DND-41 (cell line): ENCODE results near the gene ZMYND10.
"Not testable (repeated sequence)": the region's sequence is repeated elsewhere in the genome, so short reads cannot be mapped to it uniquely, and the experiment has no call there.

ENCODE experiments used
- ATAC-seq: fragments of 200-7000 bp; cut with Tn5 transposase; 3 replicates; pipeline ENCODE4 v1.9.1; 2021; ENCODE audit warnings: low read depth; ENCODE audit not compliant: insufficient read depth
- DNase-seq: peaks from one replicate; pipeline ENCODE4 v3.0.0-alpha.2; 2020
- H2AFZ ChIP-seq: 2 replicates; pipeline ENCODE4 v1.6.0; 2012; ENCODE audit warnings: low read depth, low read length
- H3K27ac ChIP-seq: 2 replicates; pipeline ENCODE4 v1.5.1; 2012; ENCODE audit warnings: low read length, inconsistent platforms
- H3K27me3 ChIP-seq: fragments of 200-600 bp; sonication (generic); 2 replicates; pipeline ENCODE4 v1.6.0; 2012; ENCODE audit warnings: low read length, mild to moderate bottlenecking, inconsistent platforms; ENCODE audit not compliant: insufficient read depth, poor library complexity
- H3K36me3 ChIP-seq: 2 replicates; pipeline ENCODE4 v1.5.1; 2012; ENCODE audit warnings: low read length, inconsistent platforms; ENCODE audit not compliant: insufficient read depth
- H3K4me1 ChIP-seq: 2 replicates; pipeline ENCODE4 v1.5.1; 2012; ENCODE audit warnings: mild to moderate bottlenecking, low read length; ENCODE audit not compliant: insufficient read depth
- H3K4me2 ChIP-seq: 2 replicates; pipeline ENCODE4 v1.6.0; 2012; ENCODE audit warnings: mild to moderate bottlenecking, moderate library complexity, low read length, inconsistent platforms; ENCODE audit not compliant: insufficient read depth
- H3K4me3 ChIP-seq, 2 experiments: fragments of 200-600 bp in 1 of 2; shearing (Covaris generic) in 1 of 2; 2 replicates each; pipeline ENCODE4 v1.5.1; 2012 to 2016; ENCODE audit warnings: inconsistent platforms in 2 of 2, low read length in 2 of 2, mild to moderate bottlenecking in 2 of 2, low read depth in 1 of 2, moderate library complexity in 1 of 2
- H3K79me2 ChIP-seq: 2 replicates; pipeline ENCODE4 v1.6.0; 2012; ENCODE audit warnings: low read length, inconsistent platforms; ENCODE audit not compliant: insufficient read depth
- H3K9ac ChIP-seq: 2 replicates; pipeline ENCODE4 v1.6.0; 2012; ENCODE audit warnings: low read depth, mild to moderate bottlenecking, inconsistent platforms, low read length, moderate library complexity
- H3K9me3 ChIP-seq: 2 replicates; pipeline ENCODE4 v1.5.1; 2012; ENCODE audit warnings: low read length, moderate library complexity, mild to moderate bottlenecking, inconsistent platforms; ENCODE audit not compliant: insufficient read depth, severe bottlenecking
- H4K20me1 ChIP-seq: 2 replicates; pipeline ENCODE4 v1.6.0; 2012; ENCODE audit warnings: low read length; ENCODE audit not compliant: insufficient read depth
- CTCF ChIP-seq: IDR thresholded peaks from 2 replicates; pipeline ENCODE4 v1.5.1; 2012; ENCODE audit warnings: borderline replicate concordance, low read length, moderate library complexity, mild to moderate bottlenecking; ENCODE audit not compliant: poor library complexity, severe bottlenecking; ENCODE audit errors: extremely low read depth
- EZH2 ChIP-seq: IDR thresholded peaks from 3 replicates; pipeline ENCODE4 v1.6.1; 2012; ENCODE audit warnings: borderline replicate concordance, low read depth, mild to moderate bottlenecking, moderate library complexity, low read length, inconsistent platforms; ENCODE audit not compliant: severe bottlenecking

Gene ZMYND10

DNA sequence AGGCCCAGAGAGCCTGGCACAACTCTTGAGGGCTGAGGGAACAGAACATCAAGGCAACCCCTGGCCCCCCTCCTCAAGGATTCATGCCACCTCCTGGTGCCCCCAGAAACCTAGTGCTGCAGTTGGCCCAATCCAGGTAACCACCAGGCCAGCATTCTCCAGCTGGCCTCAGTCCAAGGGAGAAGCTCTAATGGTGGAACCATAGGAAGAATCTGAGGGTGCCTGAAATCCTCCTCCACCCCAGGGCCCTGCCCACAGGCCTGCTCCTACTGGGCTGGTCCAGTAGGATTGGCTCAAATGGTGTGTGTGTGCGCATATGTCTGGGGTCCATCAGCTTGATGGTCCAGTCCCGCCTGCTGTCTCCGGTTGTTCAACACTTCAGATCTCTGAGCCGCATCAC, 30.7 kb downstream of the ZMYND10 start:
- no peak overlapping the region for H3K27ac ChIP-seq
- H3K9me3 ChIP-seq, result peaks cover 2% of the 10 kb centered on the region
- ATAC-seq, result no peak
- H3K4me3 ChIP-seq, result no peak overlapping the region
- H3K4me1 ChIP-seq, result peaks cover 20% of the 10 kb centered on the region
- H3K79me2 ChIP-seq, result peaks cover 13% of the 10 kb centered on the region
- H2AFZ ChIP-seq, result no peak overlapping the region
- no peak for DNase-seq
- H3K9ac ChIP-seq, result no peak overlapping the region
- no peak for TF ChIP-seq CTCF
- TF ChIP-seq EZH2, result no peak
- H3K4me2 ChIP-seq, result no peak overlapping the region
- peaks cover 13% of the 10 kb centered on the region; the same call in 1 of the 2 replicates for H4K20me1 ChIP-seq
- H3K27me3 ChIP-seq, result no peaks in the 10 kb centered on the region
- H3K36me3 ChIP-seq, result peaks cover 40% of the 10 kb centered on the region

DNA sequence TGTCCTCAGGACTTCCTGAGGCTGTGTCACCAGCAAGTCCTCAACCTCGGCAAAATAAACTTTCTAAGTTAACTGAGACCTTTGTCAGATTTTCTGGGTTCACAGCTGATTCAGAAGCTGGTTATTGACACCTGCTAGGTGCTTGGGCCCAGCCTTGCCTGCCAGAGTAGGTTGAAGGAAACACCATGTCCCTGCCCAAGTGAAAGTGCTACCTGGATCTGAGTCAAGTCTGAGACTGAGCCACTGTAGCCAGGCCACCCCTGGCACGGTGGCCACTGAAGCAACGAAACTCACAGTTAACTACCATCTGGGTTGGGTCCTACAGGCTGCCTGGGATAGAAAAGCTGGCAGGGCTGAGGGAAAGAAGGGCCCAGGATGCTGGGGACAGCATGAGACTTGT, 31.2 kb downstream of the ZMYND10 start:
- H3K4me2 ChIP-seq, result no peak overlapping the region
- H3K36me3 ChIP-seq, result peaks cover 35% of the 10 kb centered on the region
- no peak for DNase-seq
- H2AFZ ChIP-seq, result no peak overlapping the region
- H3K27me3 ChIP-seq, result no peaks in the 10 kb centered on the region
- H3K4me3 ChIP-seq, result no peak overlapping the region
- ATAC-seq, result no peak
- H3K9ac ChIP-seq, result no peak overlapping the region
- TF ChIP-seq CTCF (no peak), EZH2 (no peak)
- peaks cover 13% of the 10 kb centered on the region; the same call in 1 of the 2 replicates for H4K20me1 ChIP-seq
- H3K9me3 ChIP-seq, result peaks cover 7% of the 10 kb centered on the region
- peaks cover 8% of the 10 kb centered on the region for H3K79me2 ChIP-seq
- peaks cover 15% of the 10 kb centered on the region for H3K4me1 ChIP-seq
- no peak overlapping the region for H3K27ac ChIP-seq

GRCh38 chr3:50312041-50312440, 33.5 kb downstream of the ZMYND10 start:
- not testable (repeated sequence) for H3K4me2 ChIP-seq, H4K20me1 ChIP-seq, H3K9ac ChIP-seq, H2AFZ ChIP-seq, H3K27ac ChIP-seq, ATAC-seq, H3K27me3 ChIP-seq, H3K4me1 ChIP-seq, H3K79me2 ChIP-seq, DNase-seq, H3K4me3 ChIP-seq
- Histone ChIP-seq H3K36me3 (peaks cover 14% of the 10 kb centered on the region), H3K9me3 (peaks cover 15% of the 10 kb centered on the region)

DNA sequence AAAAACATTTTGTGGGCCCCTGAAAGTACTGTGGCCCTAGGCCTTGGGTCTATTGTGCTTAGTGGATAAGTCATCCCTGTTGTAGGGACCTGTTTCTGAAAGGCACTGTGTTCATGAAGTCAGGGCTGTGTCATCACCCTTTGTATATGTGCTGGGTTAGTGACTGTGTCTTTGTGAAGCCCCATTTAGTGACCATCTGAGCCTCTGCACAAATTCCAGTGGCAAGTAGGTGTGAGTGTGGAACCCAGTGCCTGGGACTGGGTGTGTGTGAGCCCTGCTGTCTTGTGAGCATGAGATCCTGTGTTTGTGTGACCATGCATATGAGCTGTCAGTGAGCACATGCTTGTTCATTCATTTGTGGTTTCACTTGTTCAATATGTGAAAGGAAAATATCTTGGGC, 40.9 kb downstream of the ZMYND10 start:
- Histone ChIP-seq H3K4me3 (no peak overlapping the region), H3K9me3 (peaks cover 14% of the 10 kb centered on the region), H2AFZ (no peak overlapping the region), H3K4me2 (no peak overlapping the region), H3K27me3 (no peaks in the 10 kb centered on the region), H3K79me2 (no peaks in the 10 kb centered on the region), H4K20me1 (no peaks in the 10 kb centered on the region), H3K9ac (no peak overlapping the region), H3K27ac (no peak overlapping the region), H3K4me1 (peaks cover 11% of the 10 kb centered on the region), H3K36me3 (no peaks in the 10 kb centered on the region)
- TF ChIP-seq CTCF (no peak), EZH2 (no peak)
- DNase-seq, result no peak
- no peak for ATAC-seq
